NB4 (cell line): ENCODE data around the gene EXOC6B.

Experiments
- DNase-seq: peaks from one replicate; pipeline ENCODE4 v3.0.0; 2010; ENCODE audit warnings: low read depth
- H3K4me3 ChIP-seq: one replicate; pipeline ENCODE4 v1.5.1; 2011; ENCODE audit warnings: mild to moderate bottlenecking, low read depth, low read length, moderate library complexity
- MYC ChIP-seq: IDR thresholded peaks from 2 replicates; pipeline ENCODE4 v1.6.1; 2011; ENCODE audit warnings: low read depth, low read length
- POLR2A ChIP-seq: IDR thresholded peaks from 2 replicates; pipeline ENCODE4 v1.6.1; 2011; ENCODE audit warnings: mild to moderate bottlenecking; ENCODE audit not compliant: insufficient read length; ENCODE audit errors: extremely low read depth
- TF ChIP-seq, protein P1 (sequence below): IDR thresholded peaks from one replicate; pipeline ENCODE4 v1.5.1; 2012; ENCODE audit warnings: low read depth, low read length
- TF ChIP-seq, protein P2 (sequence below): IDR thresholded peaks from 2 replicates; pipeline ENCODE4 v1.6.1; 2011; ENCODE audit warnings: low read depth, low read length

The EXOC6B gene

DNA sequence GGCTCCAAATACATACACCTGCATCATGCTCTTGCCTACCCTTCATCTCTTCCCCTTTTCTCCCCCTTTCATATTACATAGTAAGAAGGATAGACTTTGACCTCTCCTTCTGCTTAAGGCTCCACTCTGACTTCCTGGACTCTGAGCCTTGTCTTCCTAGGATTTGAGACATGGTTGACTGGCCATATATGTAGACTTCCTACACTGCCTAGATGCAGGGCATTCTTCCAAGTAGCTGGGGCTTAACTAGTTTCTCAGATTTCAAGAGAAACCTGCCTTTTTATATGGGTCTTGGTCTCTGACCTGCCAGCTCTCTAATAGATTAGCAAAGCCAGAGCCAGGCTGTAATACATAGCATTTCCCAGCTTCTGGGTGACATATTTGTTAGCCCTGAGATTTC is 642.8 kb downstream of the EXOC6B start:
- DNase-seq: no peak
- no peak for TF ChIP-seq MYC
- TF ChIP-seq, protein P1, sequence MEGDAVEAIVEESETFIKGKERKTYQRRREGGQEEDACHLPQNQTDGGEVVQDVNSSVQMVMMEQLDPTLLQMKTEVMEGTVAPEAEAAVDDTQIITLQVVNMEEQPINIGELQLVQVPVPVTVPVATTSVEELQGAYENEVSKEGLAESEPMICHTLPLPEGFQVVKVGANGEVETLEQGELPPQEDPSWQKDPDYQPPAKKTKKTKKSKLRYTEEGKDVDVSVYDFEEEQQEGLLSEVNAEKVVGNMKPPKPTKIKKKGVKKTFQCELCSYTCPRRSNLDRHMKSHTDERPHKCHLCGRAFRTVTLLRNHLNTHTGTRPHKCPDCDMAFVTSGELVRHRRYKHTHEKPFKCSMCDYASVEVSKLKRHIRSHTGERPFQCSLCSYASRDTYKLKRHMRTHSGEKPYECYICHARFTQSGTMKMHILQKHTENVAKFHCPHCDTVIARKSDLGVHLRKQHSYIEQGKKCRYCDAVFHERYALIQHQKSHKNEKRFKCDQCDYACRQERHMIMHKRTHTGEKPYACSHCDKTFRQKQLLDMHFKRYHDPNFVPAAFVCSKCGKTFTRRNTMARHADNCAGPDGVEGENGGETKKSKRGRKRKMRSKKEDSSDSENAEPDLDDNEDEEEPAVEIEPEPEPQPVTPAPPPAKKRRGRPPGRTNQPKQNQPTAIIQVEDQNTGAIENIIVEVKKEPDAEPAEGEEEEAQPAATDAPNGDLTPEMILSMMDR: no peak
- no peak for TF ChIP-seq POLR2A
- TF ChIP-seq, protein P2, sequence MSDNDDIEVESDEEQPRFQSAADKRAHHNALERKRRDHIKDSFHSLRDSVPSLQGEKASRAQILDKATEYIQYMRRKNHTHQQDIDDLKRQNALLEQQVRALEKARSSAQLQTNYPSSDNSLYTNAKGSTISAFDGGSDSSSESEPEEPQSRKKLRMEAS: no peak
- no peak overlapping the region for H3K4me3 ChIP-seq

DNA sequence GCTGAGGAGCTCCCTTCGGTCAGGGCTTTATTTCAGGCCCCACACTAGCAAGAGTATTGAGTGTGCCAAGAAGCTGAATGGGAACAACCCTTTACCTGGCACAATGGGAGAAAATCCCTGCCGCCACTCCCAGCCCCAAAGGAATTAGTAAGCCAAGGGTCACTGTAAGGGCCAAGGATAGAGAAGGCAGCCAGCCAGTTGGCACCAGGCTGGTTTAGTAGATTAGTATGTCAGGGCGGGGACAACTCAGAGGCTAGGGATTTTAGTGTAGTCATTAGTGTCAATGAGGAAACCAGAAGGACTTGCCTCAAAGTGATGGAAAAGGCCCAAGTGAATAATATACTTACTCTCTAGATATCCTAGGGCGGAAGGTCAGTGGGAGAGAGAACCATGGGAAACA is 643.3 kb downstream of the EXOC6B start:
- TF ChIP-seq POLR2A: no peak
- no peak for TF ChIP-seq MYC
- TF ChIP-seq, protein P1: no peak
- TF ChIP-seq, protein P2: no peak
- H3K4me3 ChIP-seq: no peak overlapping the region
- no peak for DNase-seq

DNA sequence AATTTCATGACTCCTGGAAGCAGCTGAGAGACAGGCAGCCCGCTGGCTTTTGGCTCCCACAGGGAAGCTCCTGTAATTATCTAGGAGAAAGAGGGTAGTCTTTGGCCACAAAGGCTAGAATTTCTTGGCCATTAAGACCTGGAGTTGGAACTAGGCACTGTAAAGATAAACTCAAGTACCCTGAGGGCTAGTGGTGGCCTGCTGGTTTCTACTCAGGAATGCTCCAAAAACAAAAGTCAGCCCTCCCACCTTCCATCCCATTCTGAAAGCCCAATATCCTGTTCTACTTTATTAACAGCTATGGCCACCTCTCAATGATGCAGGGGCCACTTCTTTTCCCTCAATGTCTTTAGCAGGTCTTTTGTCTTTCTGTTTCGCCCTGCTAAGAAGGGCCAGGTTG is 644.2 kb downstream of the EXOC6B start:
- DNase-seq: no peak
- no peak overlapping the region for H3K4me3 ChIP-seq
- TF ChIP-seq, protein P2: no peak
- TF ChIP-seq POLR2A (no peak), MYC (no peak)
- TF ChIP-seq, protein P1: no peak

DNA sequence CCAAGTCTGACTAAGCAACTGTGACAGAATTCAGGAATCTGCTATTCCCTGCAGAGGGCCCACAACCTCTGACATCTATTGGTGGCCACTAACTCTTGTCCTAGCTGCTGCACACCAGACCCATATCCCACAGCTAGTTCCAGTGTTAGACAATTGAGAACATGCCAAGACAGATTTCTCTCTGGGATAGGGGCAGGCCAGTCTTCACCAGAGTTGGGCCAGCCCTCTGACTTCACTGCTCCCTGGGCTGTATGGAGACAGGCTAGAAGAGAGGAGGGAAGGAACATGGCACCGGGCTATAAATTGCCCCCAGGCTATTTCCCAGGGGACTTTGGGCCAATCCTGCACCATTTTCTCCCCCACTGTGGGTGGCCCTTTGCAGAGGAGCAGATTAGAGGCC is 645.5 kb downstream of the EXOC6B start:
- TF ChIP-seq, protein P2: no peak
- no peak for TF ChIP-seq POLR2A
- TF ChIP-seq, protein P1: no peak
- no peak for TF ChIP-seq MYC
- H3K4me3 ChIP-seq: no peak overlapping the region
- DNase-seq: no peak

DNA sequence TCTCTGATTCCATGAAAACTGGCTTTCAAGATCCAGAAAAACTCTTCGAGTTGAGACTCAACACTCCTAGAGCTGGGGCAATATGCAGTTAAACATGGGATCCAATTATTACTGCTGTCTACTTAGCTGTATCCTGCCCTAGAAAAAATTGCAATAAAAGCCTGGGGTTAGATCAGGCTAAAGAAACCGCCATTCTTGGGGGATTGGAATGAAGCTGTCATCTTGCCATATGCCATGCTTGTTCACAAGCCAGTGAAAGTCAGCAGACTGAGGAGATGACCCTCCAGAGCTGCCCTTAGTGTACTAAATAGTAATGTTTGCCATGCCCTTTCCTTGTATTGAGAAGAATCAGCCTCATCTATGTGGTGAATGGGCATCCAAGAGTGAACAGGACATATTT is 647.3 kb downstream of the EXOC6B start:
- TF ChIP-seq, protein P1: no peak
- TF ChIP-seq, protein P2: no peak
- TF ChIP-seq MYC (no peak), POLR2A (no peak)
- no peak for DNase-seq
- no peak overlapping the region for H3K4me3 ChIP-seq

DNA sequence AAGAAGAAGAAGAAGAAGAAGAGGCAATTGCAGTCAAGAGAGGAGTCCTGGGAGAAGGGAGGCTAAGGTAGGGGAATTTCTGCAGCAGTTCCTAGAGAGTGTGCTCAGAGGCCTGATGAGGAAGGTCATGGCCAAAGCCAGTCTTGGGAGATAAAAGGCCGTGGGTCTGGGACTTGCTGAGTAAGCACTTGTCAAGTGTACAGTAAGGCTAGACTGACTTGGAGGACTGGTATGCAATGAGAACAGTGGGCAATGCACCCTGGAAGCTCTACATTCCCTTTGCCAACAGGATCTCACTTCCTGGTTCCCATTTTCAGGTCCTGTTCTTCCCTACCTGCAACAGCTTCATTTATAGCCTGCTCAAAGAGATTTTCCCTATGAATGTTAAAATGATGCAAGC is 649.6 kb downstream of the EXOC6B start:
- no peak overlapping the region for H3K4me3 ChIP-seq
- no peak for DNase-seq
- TF ChIP-seq, protein P2: no peak
